HEK293 (cell line): Measurements from ENCODE around the gene TBK1.

Experiments
- CTCF ChIA-PET: fragments of 350-600 bp; formaldehyde crosslinking; extraction: SDS; loops from one replicate; lab custom pipeline; 2021; ENCODE audit warnings: antibody characterized with exemption; lab: Yijun Ruan, JAX
- POLR2A ChIA-PET: fragments of 300-600 bp; formaldehyde crosslinking; extraction: SDS; loops from one replicate; lab custom pipeline; 2020; ENCODE audit warnings: antibody characterized with exemption, inconsistent platforms; lab: Yijun Ruan, JAX
- H3K27ac ChIP-seq: fragments of 200-500 bp; sonication (Bioruptor generic); 2 replicates; pipeline ENCODE4 v1.5.1; 2014; ENCODE audit warnings: low read depth, low read length, control low read depth, inconsistent platforms; ENCODE audit errors: extremely low read depth
- H3K36me3 ChIP-seq, 2 experiments: fragments of 200-500 bp in 1 of 2; sonication (Bioruptor generic) in 1 of 2; 1 replicate in 1 of 2; 2 replicates in 1 of 2; pipeline ENCODE4 v1.5.1; 2014 to 2017; ENCODE audit warnings: inconsistent platforms in 2 of 2, low read length in 2 of 2; ENCODE audit not compliant: control insufficient read depth in 2 of 2, insufficient read depth in 1 of 2
- H3K4me1 ChIP-seq: fragments of 200-500 bp; sonication (Bioruptor generic); 2 replicates; pipeline ENCODE4 v1.5.1; 2014; ENCODE audit warnings: mild to moderate bottlenecking, low read length, inconsistent platforms; ENCODE audit not compliant: control insufficient read depth, insufficient read depth
- H3K4me3 ChIP-seq: 2 replicates; pipeline ENCODE4 v1.5.1; 2011; ENCODE audit warnings: low read depth, mild to moderate bottlenecking, control low read depth, low read length, moderate library complexity
- H3K9me3 ChIP-seq: fragments of 200-500 bp; sonication (Bioruptor generic); 2 replicates; pipeline ENCODE4 v1.5.1; 2014; ENCODE audit warnings: low read depth, low read length, inconsistent platforms; ENCODE audit not compliant: control insufficient read depth, insufficient read depth
- FEZF1 ChIP-seq: fragments of 450-650 bp; formaldehyde crosslinking; IDR thresholded peaks from 2 replicates; pipeline ENCODE4 v1.5.1; 2016; ENCODE audit warnings: missing biosample characterization, missing genetic modification characterization
- GLIS2 ChIP-seq: fragments of 450-650 bp; formaldehyde crosslinking; IDR thresholded peaks from 2 replicates; pipeline ENCODE4 v1.5.1; 2016; ENCODE audit warnings: missing biosample characterization, missing genetic modification characterization
- IKZF3 ChIP-seq: fragments of 450-650 bp; IDR thresholded peaks from 2 replicates; pipeline ENCODE4 v1.5.0; 2018; ENCODE audit warnings: missing biosample characterization, mild to moderate bottlenecking, missing genetic modification characterization, moderate library complexity
- MZF1 ChIP-seq: fragments of 450-650 bp; formaldehyde crosslinking; IDR thresholded peaks from 2 replicates; pipeline ENCODE4 v1.5.1; 2017; ENCODE audit warnings: missing biosample characterization, missing genetic modification characterization, borderline replicate concordance
- OVOL3 ChIP-seq: fragments of 450-650 bp; formaldehyde crosslinking; IDR thresholded peaks from 2 replicates; pipeline ENCODE4 v1.5.1; 2016; ENCODE audit warnings: missing biosample characterization, missing genetic modification characterization
- PATZ1 ChIP-seq: fragments of 450-650 bp; formaldehyde crosslinking; IDR thresholded peaks from 2 replicates; pipeline ENCODE4 v1.5.1; 2016; ENCODE audit warnings: missing biosample characterization, missing genetic modification characterization
- PRDM10 ChIP-seq: fragments of 450-650 bp; formaldehyde crosslinking; IDR thresholded peaks from 2 replicates; pipeline ENCODE4 v1.5.1; 2016; ENCODE audit warnings: missing biosample characterization, missing genetic modification characterization
- RBAK ChIP-seq: fragments of 450-650 bp; formaldehyde crosslinking; IDR thresholded peaks from 2 replicates; pipeline ENCODE4 v1.5.1; 2016; ENCODE audit warnings: missing biosample characterization, missing genetic modification characterization
- SCRT1 ChIP-seq: fragments of 450-650 bp; formaldehyde crosslinking; IDR thresholded peaks from 2 replicates; pipeline ENCODE4 v1.5.1; 2016; ENCODE audit warnings: missing biosample characterization, missing genetic modification characterization, borderline replicate concordance
- SCRT2 ChIP-seq: fragments of 450-650 bp; formaldehyde crosslinking; IDR thresholded peaks from 2 replicates; pipeline ENCODE4 v1.5.1; 2016; ENCODE audit warnings: missing biosample characterization, missing genetic modification characterization
- SP2 ChIP-seq: fragments of 450-650 bp; formaldehyde crosslinking; IDR thresholded peaks from 2 replicates; pipeline ENCODE4 v1.5.1; 2016; ENCODE audit warnings: missing biosample characterization, missing genetic modification characterization
- ZBTB7A ChIP-seq: fragments of 450-650 bp; formaldehyde crosslinking; IDR thresholded peaks from 2 replicates; pipeline ENCODE4 v1.5.1; 2016; ENCODE audit warnings: low read depth, missing biosample characterization, missing genetic modification characterization
- ZIC2 ChIP-seq: fragments of 450-650 bp; formaldehyde crosslinking; IDR thresholded peaks from 2 replicates; pipeline ENCODE4 v1.5.1; 2016; ENCODE audit warnings: missing biosample characterization, missing genetic modification characterization
- ZNF121 ChIP-seq: fragments of 450-650 bp; formaldehyde crosslinking; IDR thresholded peaks from 2 replicates; pipeline ENCODE4 v1.5.1; 2016; ENCODE audit warnings: missing biosample characterization, missing genetic modification characterization
- ZNF157 ChIP-seq: fragments of 450-650 bp; formaldehyde crosslinking; IDR thresholded peaks from 2 replicates; pipeline ENCODE4 v1.5.1; 2016; ENCODE audit warnings: missing biosample characterization, missing genetic modification characterization
- ZNF2 ChIP-seq: fragments of 450-650 bp; formaldehyde crosslinking; IDR thresholded peaks from 2 replicates; pipeline ENCODE4 v1.5.1; 2016; ENCODE audit warnings: missing biosample characterization, missing genetic modification characterization
- ZNF211 ChIP-seq: fragments of 450-650 bp; formaldehyde crosslinking; IDR thresholded peaks from 2 replicates; pipeline ENCODE4 v1.5.1; 2016; ENCODE audit warnings: low read depth, missing biosample characterization, missing genetic modification characterization
- ZNF221 ChIP-seq: fragments of 450-650 bp; formaldehyde crosslinking; IDR thresholded peaks from 2 replicates; pipeline ENCODE4 v1.5.1; 2017; ENCODE audit warnings: missing biosample characterization, missing genetic modification characterization, borderline replicate concordance
- ZNF354C ChIP-seq: fragments of 450-650 bp; formaldehyde crosslinking; IDR thresholded peaks from 2 replicates; pipeline ENCODE4 v1.5.1; 2016; ENCODE audit warnings: missing biosample characterization, missing genetic modification characterization, low read depth, borderline replicate concordance
- ZNF404 ChIP-seq: fragments of 450-650 bp; formaldehyde crosslinking; IDR thresholded peaks from 2 replicates; pipeline ENCODE4 v1.5.1; 2017; ENCODE audit warnings: missing biosample characterization, missing genetic modification characterization
- ZNF423 ChIP-seq: fragments of 450-650 bp; formaldehyde crosslinking; IDR thresholded peaks from 2 replicates; pipeline ENCODE4 v1.5.1; 2016; ENCODE audit warnings: missing biosample characterization, missing genetic modification characterization
- ZNF48 ChIP-seq: fragments of 450-650 bp; formaldehyde crosslinking; IDR thresholded peaks from 2 replicates; pipeline ENCODE4 v1.5.1; 2016; ENCODE audit warnings: missing biosample characterization, missing genetic modification characterization
- ZNF488 ChIP-seq: fragments of 450-650 bp; formaldehyde crosslinking; IDR thresholded peaks from 2 replicates; pipeline ENCODE4 v1.5.1; 2016; ENCODE audit warnings: missing biosample characterization, missing genetic modification characterization
- ZNF544 ChIP-seq: fragments of 450-650 bp; formaldehyde crosslinking; IDR thresholded peaks from 2 replicates; pipeline ENCODE4 v1.5.0; 2017; ENCODE audit warnings: missing biosample characterization, missing genetic modification characterization
- ZNF549 ChIP-seq: fragments of 450-650 bp; IDR thresholded peaks from 2 replicates; pipeline ENCODE4 v1.5.1; 2018; ENCODE audit warnings: missing biosample characterization, missing genetic modification characterization, mild to moderate bottlenecking, inconsistent platforms, moderate library complexity
- ZNF585B ChIP-seq: fragments of 450-650 bp; formaldehyde crosslinking; IDR thresholded peaks from 2 replicates; pipeline ENCODE4 v1.5.1; 2016; ENCODE audit warnings: missing biosample characterization, missing genetic modification characterization
- ZNF596 ChIP-seq: fragments of 450-650 bp; IDR thresholded peaks from 2 replicates; pipeline ENCODE4 v1.5.0; 2018; ENCODE audit warnings: missing biosample characterization, mild to moderate bottlenecking, missing genetic modification characterization, moderate library complexity
- ZNF610 ChIP-seq: fragments of 450-650 bp; formaldehyde crosslinking; IDR thresholded peaks from 2 replicates; pipeline ENCODE4 v1.5.1; 2016; ENCODE audit warnings: missing biosample characterization, missing genetic modification characterization, borderline replicate concordance
- ZNF621 ChIP-seq: fragments of 450-650 bp; formaldehyde crosslinking; IDR thresholded peaks from 2 replicates; pipeline ENCODE4 v1.5.1; 2017; ENCODE audit warnings: missing biosample characterization, missing genetic modification characterization
- ZNF658 ChIP-seq: fragments of 450-650 bp; formaldehyde crosslinking; IDR thresholded peaks from 2 replicates; pipeline ENCODE4; 2016; ENCODE audit warnings: missing biosample characterization, missing genetic modification characterization
- ZNF692 ChIP-seq: fragments of 450-650 bp; formaldehyde crosslinking; IDR thresholded peaks from 2 replicates; pipeline ENCODE4 v1.5.1; 2016; ENCODE audit warnings: missing biosample characterization, missing genetic modification characterization

The TBK1 gene

DNA sequence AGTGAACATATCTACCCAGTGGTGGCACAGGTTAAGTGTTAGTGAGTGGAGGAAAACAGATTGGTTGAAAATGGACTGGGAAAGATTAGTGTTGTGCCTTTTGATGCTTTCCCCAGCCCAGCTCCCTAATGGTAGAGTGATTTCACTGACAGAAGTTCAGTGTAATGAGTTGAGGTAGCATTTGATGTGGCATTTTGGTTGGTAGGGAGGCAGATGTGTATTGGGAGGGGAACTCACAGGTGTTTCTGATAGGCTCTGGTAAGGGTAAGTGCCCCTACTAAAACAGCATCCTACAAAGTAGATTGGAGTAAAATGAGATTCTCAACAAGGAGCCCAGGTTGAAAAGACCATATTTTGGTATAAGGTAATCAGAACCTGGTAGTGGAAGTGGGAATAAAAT lies 4.2 kb downstream of the TBK1 start:
- Histone ChIP-seq H3K27ac (no peak overlapping the region), H3K9me3 (no peaks in the 10 kb centered on the region), H3K4me1 (peaks cover 3% of the 10 kb centered on the region), H3K4me3 (no peak overlapping the region), H3K36me3 (peaks cover 14 to 34% of the 10 kb centered on the region in 2 experiments)
- POLR2A ChIA-PET: no interaction called here
- CTCF ChIA-PET: no interaction called here
- no peak for TF ChIP-seq ZNF549 (tag by site-specific recombination)
- no peak for TF ChIP-seq ZNF157 (tag by site-specific recombination)
- no peak for TF ChIP-seq ZNF2 (tag by site-specific recombination)
- no peak for TF ChIP-seq IKZF3 (tag by site-specific recombination)
- TF ChIP-seq ZNF585B (tag by site-specific recombination): no peak
- no peak for TF ChIP-seq SCRT1 (tag by site-specific recombination)
- TF ChIP-seq FEZF1 (tag by site-specific recombination): no peak
- TF ChIP-seq RBAK: no peak
- no peak for TF ChIP-seq ZNF354C (tag by site-specific recombination)
- no peak for TF ChIP-seq SCRT2 (tag by site-specific recombination)
- no peak for TF ChIP-seq ZNF488 (tag by site-specific recombination)
- no peak for TF ChIP-seq ZNF48
- TF ChIP-seq ZNF404 (tag by site-specific recombination): no peak
- no peak for TF ChIP-seq PATZ1
- no peak for TF ChIP-seq SP2
- no peak for TF ChIP-seq OVOL3

DNA sequence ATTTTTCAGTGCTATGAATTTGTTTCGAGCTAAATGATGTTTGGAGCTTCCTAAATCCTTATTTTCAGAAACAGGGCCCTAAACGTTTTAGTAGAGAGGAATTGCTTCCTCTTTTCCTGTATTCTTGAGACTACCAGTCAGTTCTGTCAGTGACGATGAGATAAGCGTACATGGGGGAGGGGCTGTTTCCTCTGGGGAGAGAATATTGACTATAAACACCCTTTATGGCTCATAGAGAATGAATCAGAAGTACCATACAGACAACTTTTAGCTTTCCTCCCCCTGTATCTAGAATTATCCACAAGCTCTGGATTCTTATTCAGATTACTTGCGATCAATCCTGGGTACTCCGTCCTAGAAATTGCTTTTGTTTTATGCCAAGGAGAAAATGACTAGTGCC lies 5.1 kb downstream of the TBK1 start:
- Histone ChIP-seq H3K36me3 (peaks cover 15 to 41% of the 10 kb centered on the region in 2 experiments), H3K9me3 (no peaks in the 10 kb centered on the region), H3K4me3 (no peak overlapping the region), H3K27ac (no peak overlapping the region), H3K4me1 (peaks cover 3% of the 10 kb centered on the region)
- CTCF ChIA-PET: interaction anchor here (0.7 kb wide), 1 partner anchor 195 kb away, joined by 4 read pairs; no protein-coding TSS in a partner anchor
- TF ChIP-seq FEZF1 (tag by site-specific recombination) (no peak), ZNF211 (no peak), ZIC2 (tag by site-specific recombination) (no peak), ZNF621 (tag by site-specific recombination) (no peak), GLIS2 (tag by site-specific recombination) (no peak), ZNF221 (no peak), ZNF692 (tag by site-specific recombination) (no peak), ZNF610 (no peak), ZNF121 (tag by site-specific recombination) (no peak), ZNF423 (tag by site-specific recombination) (no peak), PRDM10 (tag by site-specific recombination) (no peak), ZBTB7A (tag by site-specific recombination) (no peak), ZNF658 (tag by site-specific recombination) (no peak), MZF1 (tag by site-specific recombination) (no peak), ZNF596 (tag by site-specific recombination) (no peak), ZNF544 (tag by site-specific recombination) (no peak), RBAK (no peak)
- POLR2A ChIA-PET: no interaction called here
